ENCODE measurements around the gene DSCAML1.

Gene DSCAML1

GRCh38 chr11:117662255-117662654, 134.8 kb downstream of the DSCAML1 start:
- TF ChIP-seq, protein P1, sequence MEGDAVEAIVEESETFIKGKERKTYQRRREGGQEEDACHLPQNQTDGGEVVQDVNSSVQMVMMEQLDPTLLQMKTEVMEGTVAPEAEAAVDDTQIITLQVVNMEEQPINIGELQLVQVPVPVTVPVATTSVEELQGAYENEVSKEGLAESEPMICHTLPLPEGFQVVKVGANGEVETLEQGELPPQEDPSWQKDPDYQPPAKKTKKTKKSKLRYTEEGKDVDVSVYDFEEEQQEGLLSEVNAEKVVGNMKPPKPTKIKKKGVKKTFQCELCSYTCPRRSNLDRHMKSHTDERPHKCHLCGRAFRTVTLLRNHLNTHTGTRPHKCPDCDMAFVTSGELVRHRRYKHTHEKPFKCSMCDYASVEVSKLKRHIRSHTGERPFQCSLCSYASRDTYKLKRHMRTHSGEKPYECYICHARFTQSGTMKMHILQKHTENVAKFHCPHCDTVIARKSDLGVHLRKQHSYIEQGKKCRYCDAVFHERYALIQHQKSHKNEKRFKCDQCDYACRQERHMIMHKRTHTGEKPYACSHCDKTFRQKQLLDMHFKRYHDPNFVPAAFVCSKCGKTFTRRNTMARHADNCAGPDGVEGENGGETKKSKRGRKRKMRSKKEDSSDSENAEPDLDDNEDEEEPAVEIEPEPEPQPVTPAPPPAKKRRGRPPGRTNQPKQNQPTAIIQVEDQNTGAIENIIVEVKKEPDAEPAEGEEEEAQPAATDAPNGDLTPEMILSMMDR (IDR thresholded peaks at IDR 0.05; ENCODE audit: low read length): no peak
- no peak for TF ChIP-seq EZH2 (IDR thresholded peaks at IDR 0.05; ENCODE audit: borderline replicate concordance, low read length)
- H3K27me3 ChIP-seq (ENCODE audit: insufficient read depth, low read length): no peaks in the 10 kb centered on the region

DNA sequence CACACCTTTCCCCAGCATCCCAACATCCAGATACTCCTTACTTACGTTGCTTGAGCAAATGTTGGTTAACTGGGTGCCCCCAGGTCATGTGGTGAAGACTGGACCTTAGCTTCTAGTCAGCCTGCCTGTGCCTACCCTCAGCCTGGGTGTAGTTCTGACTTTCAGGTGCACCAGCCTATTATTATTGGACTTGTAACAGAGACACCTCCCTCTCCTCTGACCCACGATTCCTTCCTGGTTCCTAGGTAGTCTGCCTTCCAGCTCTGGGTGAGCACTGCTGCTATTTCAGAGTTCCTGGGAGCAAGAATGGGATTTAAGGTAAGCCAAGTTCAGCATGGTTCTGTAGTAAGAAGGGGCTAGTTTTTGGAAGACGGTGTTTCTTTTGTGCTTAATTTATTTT, 138.2 kb downstream of the DSCAML1 start:
- H3K4me1 ChIP-seq (ENCODE audit: insufficient read depth, low read length, severe bottlenecking): no peaks in the 10 kb centered on the region
- H3K79me2 ChIP-seq (ENCODE audit: insufficient read depth, low read length): no peaks in the 10 kb centered on the region
- no peaks in the 10 kb centered on the region for H3K9me3 ChIP-seq (ENCODE audit: low read length)
- no peak overlapping the region for H3K4me3 ChIP-seq (ENCODE audit: low read depth, low read length, poor library complexity, severe bottlenecking)
- H3K9ac ChIP-seq (ENCODE audit: low read length): no peak overlapping the region
- no peaks in the 10 kb centered on the region for H3K27me3 ChIP-seq (ENCODE audit: insufficient read depth, low read length)
- H3K4me2 ChIP-seq (ENCODE audit: low read length): no peak overlapping the region
- H3K9me2 ChIP-seq (ENCODE audit: low read depth, low read length): no peaks in the 10 kb centered on the region
- no peak for TF ChIP-seq EZH2 (IDR thresholded peaks at IDR 0.05; ENCODE audit: borderline replicate concordance, low read length)
- TF ChIP-seq, protein P1 (IDR thresholded peaks at IDR 0.05; ENCODE audit: low read length): no peak
- no peak overlapping the region for H2AFZ ChIP-seq (ENCODE audit: low read length)
- H3F3A ChIP-seq (ENCODE audit: insufficient read depth, low read length): no peaks in the 10 kb centered on the region
- H3K36me3 ChIP-seq (ENCODE audit: insufficient read depth, low read length): no peaks in the 10 kb centered on the region
- no peaks in the 10 kb centered on the region for H4K20me1 ChIP-seq (ENCODE audit: insufficient read depth, low read length)
- no peak overlapping the region for H3K27ac ChIP-seq (ENCODE audit: low read depth, low read length, poor library complexity, severe bottlenecking)

More at GRCh38 chr11:117662255-117662654, 134.8 kb downstream of the DSCAML1 start:
- no peaks in the 10 kb centered on the region for H3K9me2 ChIP-seq (ENCODE audit: low read depth, low read length)
- H3K4me2 ChIP-seq (ENCODE audit: low read length): no peak overlapping the region
- H3K79me2 ChIP-seq (ENCODE audit: insufficient read depth, low read length): no peaks in the 10 kb centered on the region
- H2AFZ ChIP-seq (ENCODE audit: low read length): no peak overlapping the region
- no peaks in the 10 kb centered on the region for H3K4me1 ChIP-seq (ENCODE audit: insufficient read depth, low read length, severe bottlenecking)
- no peaks in the 10 kb centered on the region for H3K9me3 ChIP-seq (ENCODE audit: low read length)
- H3K9ac ChIP-seq (ENCODE audit: low read length): no peak overlapping the region
- no peak overlapping the region for H3K4me3 ChIP-seq (ENCODE audit: low read depth, low read length, poor library complexity, severe bottlenecking)
- no peak overlapping the region for H3K27ac ChIP-seq (ENCODE audit: low read depth, low read length, poor library complexity, severe bottlenecking)
- no peaks in the 10 kb centered on the region for H4K20me1 ChIP-seq (ENCODE audit: insufficient read depth, low read length)
- H3F3A ChIP-seq (ENCODE audit: insufficient read depth, low read length): no peaks in the 10 kb centered on the region
- H3K36me3 ChIP-seq (ENCODE audit: insufficient read depth, low read length): no peaks in the 10 kb centered on the region

GRCh38 chr11:117657794-117658193, 139.2 kb downstream of the DSCAML1 start:
- Histone ChIP-seq H3K9ac (ENCODE audit: low read length) (no peak overlapping the region), H3F3A (ENCODE audit: insufficient read depth, low read length) (no peaks in the 10 kb centered on the region), H4K20me1 (ENCODE audit: insufficient read depth, low read length) (no peaks in the 10 kb centered on the region), H3K4me1 (ENCODE audit: insufficient read depth, low read length, severe bottlenecking) (no peaks in the 10 kb centered on the region), H3K9me2 (ENCODE audit: low read depth, low read length) (no peaks in the 10 kb centered on the region), H2AFZ (ENCODE audit: low read length) (no peak overlapping the region), H3K4me3 (ENCODE audit: low read depth, low read length, poor library complexity, severe bottlenecking) (no peak overlapping the region), H3K79me2 (ENCODE audit: insufficient read depth, low read length) (no peaks in the 10 kb centered on the region), H3K27me3 (ENCODE audit: insufficient read depth, low read length) (no peaks in the 10 kb centered on the region), H3K27ac (ENCODE audit: low read depth, low read length, poor library complexity, severe bottlenecking) (no peak overlapping the region), H3K9me3 (ENCODE audit: low read length) (no peaks in the 10 kb centered on the region), H3K4me2 (ENCODE audit: low read length) (no peak overlapping the region), H3K36me3 (ENCODE audit: insufficient read depth, low read length) (no peaks in the 10 kb centered on the region)
- no peak for TF ChIP-seq EZH2 (IDR thresholded peaks at IDR 0.05; ENCODE audit: borderline replicate concordance, low read length)
- TF ChIP-seq, protein P1 (IDR thresholded peaks at IDR 0.05; ENCODE audit: low read length): no peak

Measured in OCI-LY1 (cell line).